ENCODE data around the gene CCM2.

CCM2 gene

GRCh38 chr7:44983742-44984477, 16.1 kb upstream of the CCM2 start:
- Mint-ChIP-seq H3K4me3 (peak overlapping the region; percentile 97), H3K9me3 (no peaks in the 10 kb centered on the region), H3K36me3 (ENCODE audit: low read depth) (peaks cover 41% of the 10 kb centered on the region), H3K4me1 (peaks cover 37% of the 10 kb centered on the region), H3K27me3 (ENCODE audit: low read depth, poor library complexity) (peaks cover 6% of the 10 kb centered on the region), H3K27ac (peak overlapping the region; percentile 85)
- no peak for DNase-seq
- no peak for TF ChIP-seq CTCF (IDR thresholded peaks at IDR 0.05)

- Mint-ChIP-seq H3K27ac (peak overlapping the region; percentile 85), H3K36me3 (ENCODE audit: low read depth) (peaks cover 45% of the 10 kb centered on the region), H3K27me3 (ENCODE audit: low read depth, poor library complexity) (peaks cover 6% of the 10 kb centered on the region), H3K9me3 (no peaks in the 10 kb centered on the region), H3K4me1 (peaks cover 42% of the 10 kb centered on the region), H3K4me3 (peak overlapping the region; percentile 97)
- no peak for TF ChIP-seq CTCF (IDR thresholded peaks at IDR 0.05)
- DNase-seq = no peak
These were observed 15.6 kb upstream of the CCM2 start for GRCh38 chr7:44984478-44984758.

- Mint-ChIP-seq H3K36me3 (ENCODE audit: low read depth) (peaks cover 45% of the 10 kb centered on the region), H3K9me3 (no peaks in the 10 kb centered on the region), H3K4me3 (peak overlapping the region; percentile 97), H3K27ac (peak overlapping the region; percentile 100), H3K4me1 (peaks cover 42% of the 10 kb centered on the region), H3K27me3 (ENCODE audit: low read depth, poor library complexity) (peaks cover 6% of the 10 kb centered on the region)
- TF ChIP-seq CTCF (IDR thresholded peaks at IDR 0.05) = no peak
- DNase-seq = no peak
These were observed 14.8 kb upstream of the CCM2 start for GRCh38 chr7:44985033-44985695.

GRCh38 chr7:44985900-44986217, 14.1 kb upstream of the CCM2 start:
- DNase-seq = no peak
- H3K27me3 Mint-ChIP-seq (ENCODE audit: low read depth, poor library complexity) = peaks cover 6% of the 10 kb centered on the region
- H3K4me3 Mint-ChIP-seq = peak overlapping the region; percentile 97
- TF ChIP-seq CTCF (IDR thresholded peaks at IDR 0.05) = no peak
- H3K9me3 Mint-ChIP-seq = no peaks in the 10 kb centered on the region
- H3K4me1 Mint-ChIP-seq = peaks cover 46% of the 10 kb centered on the region
- H3K36me3 Mint-ChIP-seq (ENCODE audit: low read depth) = peaks cover 45% of the 10 kb centered on the region
- H3K27ac Mint-ChIP-seq = peak overlapping the region; percentile 100

GRCh38 chr7:44986218-44987053, 13.6 kb upstream of the CCM2 start:
- Mint-ChIP-seq H3K9me3 (no peaks in the 10 kb centered on the region), H3K27me3 (ENCODE audit: low read depth, poor library complexity) (peaks cover 6% of the 10 kb centered on the region), H3K36me3 (ENCODE audit: low read depth) (peaks cover 46% of the 10 kb centered on the region), H3K4me3 (peak overlapping the region; percentile 97), H3K27ac (peak overlapping the region; percentile 100), H3K4me1 (peaks cover 47% of the 10 kb centered on the region)
- no peak for TF ChIP-seq CTCF (IDR thresholded peaks at IDR 0.05)
- peak; percentile 94 for DNase-seq
